Activated CD4-positive, alpha-beta T cell treated with anti-CD3 and anti-CD28 coated beads, Interleukin-2, Interleukin-4, amounts not matched to agents 100 ng/mL and 50 ng/mL, durations not matched to agents 16 hours and 8 hours (primary cell): Measurements from ENCODE around the gene POLL.
"Not testable (repeated sequence)": the region's sequence is repeated elsewhere in the genome, so short reads cannot be mapped to it uniquely, and the experiment has no call there.

Source experiments
- DNase-seq: peaks from one replicate; pipeline ENCODE4 v3.0.0-alpha.2; 2020; ENCODE audit warnings: low spot score

Gene POLL

DNA sequence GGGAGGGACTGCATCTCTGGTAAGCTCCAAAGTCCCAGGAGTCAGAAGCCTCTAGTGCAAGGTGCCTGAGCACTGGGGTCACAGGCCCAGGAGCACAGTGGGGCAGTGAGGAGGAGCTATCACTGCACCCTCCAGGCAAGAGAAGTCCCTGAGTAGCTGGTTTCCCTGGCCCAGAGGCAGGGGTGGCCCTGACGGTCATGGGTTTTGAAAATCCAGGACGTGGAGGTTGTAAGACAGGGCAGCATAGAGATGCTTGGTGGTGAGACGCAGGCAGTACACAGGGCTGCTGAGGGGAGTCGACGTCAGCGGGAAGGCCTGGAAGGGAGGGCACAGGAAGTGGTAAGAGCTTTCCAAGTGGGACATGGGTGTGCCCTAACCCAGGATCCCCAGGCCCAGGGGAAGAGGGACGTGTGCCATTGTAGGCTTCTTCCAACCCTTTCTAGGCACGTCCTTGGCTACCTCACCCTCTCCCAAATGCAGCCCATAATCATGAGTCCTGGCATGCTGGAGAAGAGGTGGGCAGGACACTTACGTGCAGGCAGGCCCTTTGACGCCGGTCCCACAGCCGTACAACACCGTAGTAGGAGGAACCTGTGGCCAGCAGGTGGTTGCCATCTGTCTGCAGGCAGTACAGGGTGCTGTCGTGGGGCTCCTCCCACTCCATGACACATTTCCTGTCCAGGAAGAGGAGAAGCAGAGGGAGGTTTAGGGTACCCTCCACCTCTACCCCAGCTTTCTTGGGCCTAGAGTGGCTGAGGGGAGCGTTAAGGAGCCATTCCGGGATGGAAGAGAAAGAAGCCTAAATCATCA is 23.2 kb upstream of the POLL start:
- peak; percentile 6 for DNase-seq

DNA sequence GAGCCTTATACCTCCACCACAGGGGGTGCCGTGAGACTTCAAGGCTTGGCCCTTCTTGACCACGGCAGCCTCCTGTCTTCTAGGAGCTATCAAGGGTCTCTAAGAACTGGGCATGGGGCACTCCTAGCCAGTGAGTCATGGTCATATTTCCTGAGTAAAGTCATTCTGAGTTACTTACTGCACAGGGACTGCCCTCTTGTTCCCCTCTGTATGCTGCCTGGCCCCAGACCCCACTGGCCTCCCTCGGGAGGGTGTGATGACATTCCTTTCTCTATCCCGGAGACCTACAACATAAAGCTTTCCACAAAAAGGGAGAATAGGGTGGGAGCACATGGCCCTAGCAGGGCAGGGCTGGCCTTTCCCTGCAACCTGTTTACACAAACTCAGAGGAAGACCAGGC is 21.4 kb upstream of the POLL start:
- no peak for DNase-seq

DNA sequence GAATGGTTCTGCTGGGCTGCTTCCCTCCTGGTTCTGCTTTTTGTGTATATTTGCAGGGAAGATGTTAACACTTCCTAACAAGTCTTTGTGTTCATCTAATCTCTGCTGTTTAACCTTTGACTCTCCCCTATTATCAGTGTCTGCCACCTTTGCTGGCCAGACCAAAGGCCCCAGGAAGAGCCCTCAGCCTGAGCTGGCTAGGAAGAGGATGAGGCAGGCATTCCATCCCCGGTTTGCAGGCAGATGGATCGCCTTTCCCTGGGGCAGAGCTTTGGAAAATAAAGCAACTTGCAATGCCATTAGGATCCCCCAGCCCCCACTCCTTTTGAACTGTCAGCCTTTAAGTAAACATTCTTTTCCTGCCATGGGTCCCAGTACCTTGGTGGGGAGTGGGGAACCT is 19.1 kb upstream of the POLL start:
- DNase-seq = no peak

DNA sequence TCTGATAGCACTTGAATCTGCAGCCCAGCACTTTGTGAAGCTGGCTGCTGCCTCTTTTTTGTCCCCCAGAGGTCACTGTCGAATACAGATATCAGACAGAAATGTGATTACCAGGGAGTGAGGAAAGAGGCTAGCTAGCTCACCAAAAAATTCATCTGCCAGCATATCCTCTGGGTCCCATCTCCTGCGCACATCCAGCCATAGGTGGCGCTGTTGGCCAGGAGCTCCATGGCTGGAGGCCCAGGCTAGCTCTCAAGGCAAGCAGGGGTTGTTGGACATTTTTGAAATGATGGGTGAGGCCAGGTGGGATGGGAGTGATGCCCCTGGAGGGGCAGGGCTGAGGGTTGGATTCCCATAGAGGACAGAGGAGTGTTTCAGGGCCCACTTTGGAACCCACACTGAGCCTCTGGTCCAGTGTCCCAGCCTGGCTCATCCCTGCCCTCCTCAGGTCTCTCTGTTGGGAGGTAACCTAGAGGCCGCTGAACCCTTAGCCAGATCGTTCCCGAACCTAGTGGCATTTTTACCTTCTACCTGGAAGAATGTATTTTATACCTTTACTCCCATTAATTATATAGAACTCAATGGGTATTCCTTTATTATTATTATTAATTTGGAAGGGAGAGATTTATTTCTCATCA is 14.8 kb upstream of the POLL start:
- peak; percentile 84 for DNase-seq

DNA sequence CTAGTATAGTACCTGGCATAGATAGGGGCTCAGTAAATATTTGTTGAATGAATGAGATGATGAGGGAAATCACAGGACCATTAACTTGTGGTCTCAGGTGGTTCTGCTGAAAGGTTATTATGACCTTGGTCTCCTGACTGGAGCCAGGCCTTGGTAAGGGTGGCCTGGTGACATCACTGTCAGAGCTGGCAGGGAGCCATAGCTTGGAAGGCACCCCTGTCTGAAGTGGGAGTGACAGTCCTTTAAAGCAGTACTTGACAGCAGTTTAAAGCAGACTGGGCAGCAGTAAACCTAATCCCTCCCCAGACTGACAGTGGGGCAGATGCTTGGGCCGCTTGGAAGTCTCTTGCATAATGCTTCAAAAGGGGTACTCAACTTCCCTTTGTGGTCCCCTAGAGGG is 13.5 kb upstream of the POLL start:
- DNase-seq = no peak

DNA sequence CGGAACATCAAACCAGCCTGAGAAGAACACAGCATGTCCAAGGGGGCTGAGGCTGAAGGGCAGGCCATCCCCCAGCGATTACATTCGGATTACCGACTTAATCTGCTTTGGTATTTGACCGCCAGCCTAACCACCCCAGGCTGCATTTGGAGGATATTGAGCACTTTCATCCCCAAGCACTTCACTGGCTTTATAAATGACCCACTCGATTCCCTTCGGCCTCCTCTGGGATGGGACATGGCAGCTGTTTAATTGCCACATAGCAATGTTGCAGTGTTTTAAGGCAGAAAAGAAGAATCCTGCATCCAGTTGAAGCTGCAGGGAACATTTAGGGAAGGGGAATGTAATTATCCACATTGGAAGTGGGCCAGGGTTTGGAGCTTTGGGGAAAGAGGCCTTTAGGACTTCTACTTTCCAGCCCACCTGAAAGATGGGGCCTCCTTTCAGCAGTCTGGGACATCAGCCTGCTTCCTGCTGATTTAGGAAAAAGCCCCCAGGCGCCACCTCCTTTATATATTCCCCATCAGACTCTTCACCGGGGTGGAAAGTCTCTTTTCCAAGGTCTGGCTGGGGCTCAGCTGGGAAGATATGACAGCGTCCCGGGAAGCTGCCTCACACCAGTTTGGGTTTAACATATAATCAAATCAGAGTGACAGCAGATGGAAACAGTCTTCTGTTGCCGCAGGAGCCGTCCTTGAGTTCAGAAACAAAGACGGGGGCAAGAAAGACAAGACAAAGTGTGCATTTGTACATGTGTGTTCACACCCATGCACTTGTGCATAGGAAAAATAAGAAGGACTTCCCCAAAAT is 9.2 kb upstream of the POLL start:
- no peak for DNase-seq

DNA sequence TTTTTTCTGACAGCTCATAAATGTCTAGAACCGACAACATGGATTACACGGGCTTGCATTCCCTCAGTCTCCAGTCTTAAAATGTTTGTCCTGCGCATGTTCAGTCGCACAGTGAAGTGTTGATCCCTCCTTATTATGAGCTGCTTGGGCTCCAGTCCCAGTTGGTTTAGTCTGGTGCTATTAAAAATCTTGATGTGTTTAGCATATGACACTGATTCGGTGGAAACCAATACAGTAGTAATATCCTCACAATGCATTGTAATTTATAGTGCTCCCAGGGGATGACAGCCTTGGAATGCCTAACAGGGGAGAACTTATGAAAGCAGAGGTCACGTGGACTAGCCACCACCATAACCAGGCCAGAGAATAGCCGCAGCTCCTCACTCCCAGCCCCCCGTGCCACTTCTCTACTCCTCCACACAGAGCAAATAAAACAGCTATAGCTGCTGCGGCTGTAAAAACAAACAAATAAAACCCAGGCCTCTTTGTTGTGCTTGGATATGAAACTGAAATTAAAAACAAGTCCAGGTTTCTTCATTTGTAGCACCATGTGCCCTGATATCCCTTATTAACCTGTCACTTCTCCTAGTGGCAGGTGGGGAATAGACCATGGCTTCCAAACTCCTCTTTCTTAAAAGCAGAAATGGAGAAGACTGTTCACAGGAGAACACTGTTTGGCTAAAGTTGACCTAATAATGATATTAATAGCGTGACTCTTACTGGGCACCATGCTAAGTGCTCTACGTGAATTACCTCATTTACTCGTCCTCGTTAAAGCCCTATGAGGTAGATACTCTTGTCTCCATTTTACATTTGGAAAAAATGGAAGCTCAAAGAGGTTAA is 7.8 kb upstream of the POLL start:
- no peak for DNase-seq

DNA sequence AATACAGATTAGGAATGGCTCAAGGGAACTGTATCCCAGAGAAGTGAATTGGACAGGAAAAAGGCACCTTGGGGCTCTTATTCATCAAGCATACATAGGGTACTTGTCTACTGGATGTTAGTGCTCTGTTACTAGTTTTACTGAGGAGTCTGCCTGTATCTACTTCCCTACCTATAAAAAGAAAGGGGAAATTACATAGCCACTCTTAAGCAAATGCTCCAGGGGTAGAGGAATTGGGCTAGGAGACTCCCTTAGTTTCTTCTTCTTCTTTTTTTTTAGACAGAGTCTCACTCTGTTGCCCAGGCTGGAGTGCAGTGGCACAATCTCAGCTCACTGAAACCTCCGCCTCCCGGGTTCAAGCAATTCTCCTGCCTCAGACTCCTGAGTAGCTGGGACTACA is 5.3 kb upstream of the POLL start:
- not testable (repeated sequence) for DNase-seq

DNA sequence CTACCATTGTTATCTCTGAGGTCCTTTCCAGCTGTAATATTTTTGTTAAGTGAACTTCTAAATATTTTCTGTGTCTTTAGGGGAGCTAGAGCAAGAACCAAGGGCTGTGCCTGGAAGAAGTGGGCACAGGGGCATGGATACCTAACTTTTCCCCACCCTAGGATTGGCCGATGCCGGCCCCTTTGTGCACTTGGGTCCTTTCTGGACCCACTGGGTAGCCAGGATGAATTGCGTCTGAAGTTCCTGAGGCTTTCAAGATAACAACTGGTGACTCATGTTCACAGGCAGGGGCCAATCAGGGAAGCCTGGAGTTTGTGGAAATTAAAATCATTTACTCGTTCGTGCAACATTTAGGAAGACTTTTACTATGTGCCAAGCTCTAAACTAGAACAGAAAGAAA is 822 bp upstream of the POLL start:
- no peak for DNase-seq

DNA sequence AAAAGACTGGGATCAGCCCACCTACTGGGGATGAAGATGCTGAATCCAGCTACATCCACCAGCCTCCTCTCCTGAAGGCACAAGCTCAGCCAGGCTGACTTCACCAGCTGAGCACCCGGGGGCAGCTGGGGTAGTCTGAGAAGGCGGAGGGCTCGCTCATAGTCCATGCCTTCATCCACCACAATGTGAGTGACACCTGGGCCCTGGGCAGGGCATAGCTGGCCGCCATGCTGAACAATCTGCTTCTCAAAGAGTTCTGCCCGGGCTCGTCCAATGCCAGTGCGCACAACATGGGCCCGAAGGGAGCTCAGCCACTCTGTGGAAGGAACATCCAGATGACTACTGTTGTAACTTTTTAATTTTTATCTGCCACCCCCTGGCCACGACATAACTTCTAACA is 2.2 kb downstream of the POLL start:
- no peak for DNase-seq

DNA sequence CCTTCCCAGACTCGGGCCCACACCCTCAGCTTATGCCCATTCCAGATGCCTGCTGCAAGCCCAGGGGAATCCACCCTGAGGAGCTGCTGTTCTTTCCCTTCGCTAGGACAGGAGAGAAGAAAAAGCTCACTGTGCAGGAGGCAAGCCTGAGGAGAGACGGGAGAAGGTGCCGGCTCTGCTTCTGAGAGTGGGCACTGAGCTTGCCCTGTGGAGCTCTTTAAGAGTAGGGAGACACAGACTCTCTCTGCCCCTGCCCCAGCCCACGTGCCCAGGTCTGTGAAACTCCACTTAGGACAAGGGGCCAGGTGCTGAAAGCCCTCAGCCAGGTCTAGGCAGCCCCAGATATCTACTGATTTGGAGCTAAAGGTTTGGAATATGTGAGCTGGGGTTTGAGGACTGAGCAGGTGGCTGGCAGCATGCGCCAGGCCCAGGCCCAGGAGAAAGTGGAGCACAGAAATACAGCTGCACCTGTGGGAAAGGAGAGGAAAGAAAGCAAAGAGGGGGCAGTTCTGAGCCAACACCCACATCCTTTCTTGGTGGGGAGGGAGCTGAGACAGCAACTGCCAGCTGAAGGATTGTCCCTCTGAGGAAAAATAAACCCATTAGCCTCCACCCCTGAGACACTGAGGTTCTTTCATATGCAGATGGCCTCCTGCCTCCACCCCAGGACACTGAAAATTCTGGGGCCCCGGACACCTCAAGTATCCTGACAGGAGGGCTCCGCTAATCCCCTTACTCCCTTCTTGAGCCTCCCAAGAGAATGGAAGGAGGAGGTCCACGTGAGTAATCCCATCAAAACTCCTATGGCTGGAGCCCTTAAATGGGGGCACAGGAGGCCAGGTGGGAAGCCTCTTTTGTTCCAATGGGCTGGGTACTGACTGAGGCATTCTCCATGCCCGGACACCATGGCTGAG is 7.3 kb downstream of the POLL start:
- DNase-seq = no peak

DNA sequence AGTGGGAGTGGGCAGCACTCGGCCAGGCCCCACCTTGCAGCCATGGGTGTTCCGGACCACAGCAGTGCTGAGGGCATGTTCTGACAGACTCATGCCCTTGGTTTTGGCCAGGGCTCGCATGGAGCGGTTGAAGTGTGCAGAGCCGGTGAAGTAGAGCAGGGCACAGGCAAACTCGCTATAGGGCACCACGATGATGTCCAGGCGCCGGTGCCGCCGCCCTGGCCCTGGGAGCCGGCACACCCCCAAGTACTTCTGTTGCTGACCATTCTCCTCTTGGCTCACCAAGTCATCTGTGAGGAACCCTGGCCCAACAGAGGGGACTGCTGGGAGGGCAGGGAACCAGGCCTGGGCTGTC is 8.6 kb downstream of the POLL start:
- DNase-seq = no peak

DNA sequence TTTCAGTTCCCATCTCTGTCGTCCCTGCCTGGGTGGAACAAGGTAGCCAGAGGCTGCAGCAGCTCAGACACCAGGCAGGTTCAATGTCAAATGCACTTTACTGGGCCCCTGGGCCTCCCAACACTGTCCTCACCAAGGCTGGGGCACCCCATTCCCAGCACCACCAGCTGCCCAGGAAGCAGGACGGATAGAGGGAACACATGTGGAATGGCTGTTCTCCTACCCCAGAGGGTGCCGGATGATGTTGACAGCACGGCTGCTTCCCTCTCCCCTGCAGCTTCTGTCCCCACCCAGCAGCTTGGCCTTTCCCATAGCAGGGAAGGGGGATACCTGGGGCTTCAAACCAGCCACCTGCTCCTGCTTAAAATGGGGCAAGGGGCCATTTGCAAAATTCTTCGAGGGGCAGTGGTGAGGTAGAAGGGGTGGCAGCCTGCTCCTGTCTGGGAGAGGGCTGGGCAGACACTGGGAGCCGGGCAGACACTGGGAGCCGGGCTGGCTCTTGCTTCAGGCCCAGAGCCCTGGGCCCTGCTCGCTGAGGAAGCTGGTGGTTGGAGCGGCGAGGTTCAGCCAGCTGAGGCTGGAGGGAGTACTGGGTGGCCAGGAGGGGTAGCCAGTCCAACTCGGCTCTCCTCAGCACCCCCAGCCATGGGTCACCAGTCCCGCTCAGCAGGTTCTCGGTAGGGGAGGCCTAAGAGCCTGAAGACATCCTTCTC is 9.1 kb downstream of the POLL start:
- DNase-seq = no peak

DNA sequence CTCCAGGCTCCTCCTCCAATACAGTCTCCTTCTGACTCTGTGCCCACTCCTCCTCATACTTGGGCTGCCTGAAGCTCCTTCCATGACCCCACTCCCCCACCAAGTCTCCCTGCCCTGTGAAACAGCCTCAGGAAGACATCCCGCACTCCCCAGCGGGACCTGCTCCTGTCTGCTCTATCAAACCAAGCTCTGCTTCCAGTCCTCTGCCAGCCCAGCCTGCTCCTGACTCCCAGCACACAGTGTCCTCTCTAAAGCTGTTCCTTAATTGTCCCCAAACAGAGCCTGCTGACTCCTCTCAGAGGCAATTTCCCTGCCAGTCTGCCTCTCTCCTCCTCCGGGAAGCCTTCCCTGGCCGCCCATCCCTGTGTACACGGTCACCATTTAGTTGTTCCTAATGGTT is 9.9 kb downstream of the POLL start:
- DNase-seq = no peak

DNA sequence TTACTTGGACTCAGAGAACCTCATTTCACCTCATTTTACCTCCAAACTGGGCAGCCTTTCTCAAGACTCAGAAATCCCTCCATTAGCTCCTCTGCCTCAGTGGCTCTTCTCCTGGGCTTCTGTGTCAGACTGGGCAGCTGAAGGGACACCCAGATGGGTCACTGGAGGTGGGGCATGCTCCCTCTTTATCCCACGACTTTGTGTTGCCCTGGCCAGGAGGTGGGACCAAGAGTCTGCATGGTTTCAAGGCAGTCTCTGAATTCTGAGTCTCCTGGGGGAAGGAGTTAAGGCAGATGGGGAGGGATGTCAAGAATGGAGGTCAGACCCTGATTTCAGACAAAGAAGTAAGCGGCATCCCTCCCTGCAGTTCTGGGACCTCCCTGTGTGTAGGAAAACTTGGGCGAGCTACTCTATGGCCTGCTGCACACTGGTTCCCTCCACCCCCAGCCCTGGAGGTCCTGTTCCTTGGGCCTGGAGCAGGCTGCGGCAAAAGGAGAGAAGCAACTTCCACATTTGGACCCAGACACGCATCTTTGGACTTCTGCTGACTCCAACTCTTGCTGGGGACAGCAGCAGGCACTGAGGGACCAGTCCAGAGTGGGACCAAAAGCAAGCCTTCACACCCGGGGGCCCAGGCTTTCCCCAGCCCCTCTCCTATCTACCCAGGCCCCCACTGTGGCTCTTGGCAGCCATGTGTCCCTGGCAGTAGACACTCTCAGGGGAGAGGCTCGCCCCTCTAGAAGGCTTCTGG is 10.8 kb downstream of the POLL start:
- no peak for DNase-seq

DNA sequence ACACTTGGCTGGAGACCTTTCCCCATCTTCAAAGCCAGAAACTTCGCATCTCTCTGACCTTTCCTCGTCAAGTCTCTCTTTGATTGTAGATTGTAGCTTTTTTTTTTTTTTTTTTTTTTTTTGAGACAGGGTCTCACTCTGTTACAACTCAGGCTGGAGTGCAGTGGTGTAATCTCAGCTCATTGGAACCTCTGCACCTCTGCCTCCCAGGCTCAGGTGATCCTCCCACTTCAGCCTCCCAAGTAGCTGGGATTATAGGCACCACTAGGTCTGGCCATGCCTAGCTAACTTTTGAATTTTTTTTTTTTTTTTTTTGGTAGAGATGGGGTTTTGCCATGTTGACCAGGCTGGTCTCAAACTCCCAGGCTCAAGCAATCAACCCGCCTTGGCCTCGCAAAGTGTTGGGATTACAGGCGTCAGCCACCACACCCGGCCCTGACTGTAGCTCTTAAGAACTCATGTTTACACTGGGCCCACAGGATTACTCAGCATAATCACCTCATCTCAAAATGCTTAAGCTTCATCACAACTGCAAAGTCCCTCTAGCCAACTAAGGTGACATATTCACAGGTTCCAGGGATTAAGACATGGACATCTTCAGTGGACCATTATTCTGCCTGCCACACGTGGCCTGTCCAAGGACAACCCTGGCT is 11.7 kb downstream of the POLL start:
- DNase-seq = no peak

DNA sequence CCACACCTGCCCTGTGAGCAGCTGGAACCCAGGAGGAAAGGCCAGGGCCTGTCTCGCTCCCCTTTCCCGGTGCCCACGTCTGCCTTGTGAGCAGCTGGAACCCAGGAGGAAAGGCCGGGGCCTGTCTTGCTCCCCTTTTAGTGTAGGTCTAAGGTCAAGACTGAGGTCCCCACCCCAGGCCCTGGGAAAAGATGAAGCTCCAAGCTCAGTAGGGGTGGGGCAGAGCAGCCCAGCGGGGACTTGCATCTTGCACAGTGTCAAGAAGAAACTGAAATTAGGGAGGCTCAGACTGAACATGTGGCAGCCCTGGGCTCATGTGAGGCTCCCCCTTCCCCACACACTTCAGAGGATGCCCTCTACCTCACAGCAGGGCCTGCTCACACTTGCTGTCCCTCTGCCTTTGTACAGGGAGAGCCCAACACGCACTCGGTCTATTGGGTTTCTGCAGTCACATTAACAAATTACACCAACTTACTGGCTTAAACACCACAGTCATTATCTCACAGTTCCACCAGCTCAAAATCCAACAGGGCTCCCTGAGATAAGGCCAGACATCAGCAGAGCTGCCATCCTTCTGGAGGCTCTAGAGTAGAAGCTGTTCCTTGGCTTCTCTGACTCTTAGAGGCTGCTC is 12.4 kb downstream of the POLL start:
- no peak for DNase-seq

DNA sequence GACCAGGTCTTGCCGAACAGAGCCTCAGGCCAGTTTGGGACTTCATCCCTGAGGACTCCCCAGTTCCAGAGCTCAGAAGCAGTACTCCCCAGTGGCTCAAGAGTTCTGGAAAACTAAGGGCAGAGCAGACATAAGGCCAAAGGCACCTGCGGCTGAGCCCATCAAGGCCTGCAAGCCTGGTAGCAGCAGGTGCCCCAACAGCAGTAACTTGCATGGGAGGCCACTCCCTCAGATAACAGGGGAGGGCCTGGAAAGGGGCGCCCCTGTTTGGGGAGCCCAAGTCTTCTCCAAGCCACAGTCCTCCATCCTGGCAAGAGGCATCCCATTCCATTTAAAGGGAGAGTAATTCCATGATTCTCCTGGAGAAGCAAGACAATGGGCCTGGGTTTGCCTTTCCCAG is 13.0 kb downstream of the POLL start:
- no peak for DNase-seq
